Esophagus muscularis mucosa (tissue), 3 donors: ENCODE measurements around the gene YBX1.

ENCODE experiments used
- POLR2A ChIP-seq: fragments of 450-650 bp; IDR thresholded peaks from one replicate; pipeline ENCODE4 v1.6.1; 2017; ENCODE audit warnings: antibody characterized with exemption, moderate library complexity, mild to moderate bottlenecking, low read depth
- TF ChIP-seq, protein P1 (sequence below), 3 experiments: fragments of 200-600 bp in 2 of 3; fragments of 450-650 bp in 1 of 3; sonication (generic) in 2 of 3; IDR thresholded peaks; one replicate each; pipeline ENCODE4 v1.5.1; 2017 to 2019; ENCODE audit warnings: antibody characterized with exemption in 3 of 3, mild to moderate bottlenecking in 2 of 3, moderate library complexity in 1 of 3

DNA sequence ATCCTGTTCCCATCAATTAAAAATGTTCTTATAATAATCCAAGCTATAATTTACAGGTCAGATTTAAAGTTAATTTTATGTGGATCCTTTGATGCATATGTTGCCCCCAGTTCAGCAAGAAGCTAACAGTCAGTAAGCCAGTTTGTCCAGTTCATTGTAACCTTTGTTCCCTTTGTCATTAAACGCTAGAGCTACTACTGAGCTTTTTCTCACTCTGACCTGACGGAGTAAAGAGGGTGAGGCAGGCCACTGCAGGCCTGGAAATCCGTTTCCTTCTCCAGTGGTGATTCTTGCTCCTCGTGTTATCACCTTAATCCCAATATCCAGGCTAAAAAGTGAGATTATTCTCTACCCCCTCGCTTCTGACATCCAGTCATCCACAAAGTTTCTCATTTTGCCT lies 10.2 kb downstream of the YBX1 start:
- TF ChIP-seq POLR2A = no peak
- TF ChIP-seq, protein P1, sequence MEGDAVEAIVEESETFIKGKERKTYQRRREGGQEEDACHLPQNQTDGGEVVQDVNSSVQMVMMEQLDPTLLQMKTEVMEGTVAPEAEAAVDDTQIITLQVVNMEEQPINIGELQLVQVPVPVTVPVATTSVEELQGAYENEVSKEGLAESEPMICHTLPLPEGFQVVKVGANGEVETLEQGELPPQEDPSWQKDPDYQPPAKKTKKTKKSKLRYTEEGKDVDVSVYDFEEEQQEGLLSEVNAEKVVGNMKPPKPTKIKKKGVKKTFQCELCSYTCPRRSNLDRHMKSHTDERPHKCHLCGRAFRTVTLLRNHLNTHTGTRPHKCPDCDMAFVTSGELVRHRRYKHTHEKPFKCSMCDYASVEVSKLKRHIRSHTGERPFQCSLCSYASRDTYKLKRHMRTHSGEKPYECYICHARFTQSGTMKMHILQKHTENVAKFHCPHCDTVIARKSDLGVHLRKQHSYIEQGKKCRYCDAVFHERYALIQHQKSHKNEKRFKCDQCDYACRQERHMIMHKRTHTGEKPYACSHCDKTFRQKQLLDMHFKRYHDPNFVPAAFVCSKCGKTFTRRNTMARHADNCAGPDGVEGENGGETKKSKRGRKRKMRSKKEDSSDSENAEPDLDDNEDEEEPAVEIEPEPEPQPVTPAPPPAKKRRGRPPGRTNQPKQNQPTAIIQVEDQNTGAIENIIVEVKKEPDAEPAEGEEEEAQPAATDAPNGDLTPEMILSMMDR (IDR thresholded peaks at IDR 0.05) = no peak
